ENCODE results near the gene UBALD1.

DNA sequence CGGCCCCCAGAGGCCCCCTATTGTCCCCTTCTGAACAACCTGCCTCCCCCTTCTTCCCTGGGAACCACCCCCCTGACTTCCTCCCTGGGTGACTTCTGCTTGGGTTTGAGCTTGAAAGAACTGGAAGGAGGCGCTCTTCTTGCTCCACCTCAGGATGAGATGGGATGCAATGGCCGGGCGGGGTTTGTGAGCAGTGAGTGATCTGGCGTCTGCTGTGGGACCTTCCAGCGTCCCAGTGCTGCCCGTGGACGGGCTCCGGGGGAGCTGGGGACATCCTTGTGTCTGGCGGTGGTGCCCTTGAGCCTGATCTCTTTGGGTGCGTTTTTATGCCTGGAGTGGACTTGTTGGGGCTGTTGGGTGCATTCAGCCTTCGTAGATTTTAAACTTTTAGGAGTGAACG, 21.5 kb upstream of the UBALD1 start:
- no peak for TF ChIP-seq SP1 (IDR thresholded peaks at IDR 0.05)
- no peak for TF ChIP-seq TARDBP (IDR thresholded peaks at IDR 0.05)
- no peak for TF ChIP-seq FOXA1 (IDR thresholded peaks at IDR 0.05)
- no peak for TF ChIP-seq LEF1 (IDR thresholded peaks at IDR 0.05; ENCODE audit: borderline replicate concordance)
- no peak for TF ChIP-seq ARNT (IDR thresholded peaks at IDR 0.05)
- TF ChIP-seq SUZ12 (IDR thresholded peaks at IDR 0.05), result no peak
- no peak for TF ChIP-seq CTBP1 (IDR thresholded peaks at IDR 0.05; ENCODE audit: borderline replicate concordance)
- TF ChIP-seq NFRKB (IDR thresholded peaks at IDR 0.05), result no peak
- no peak for TF ChIP-seq FOXK2 (IDR thresholded peaks at IDR 0.05)
- no peak for TF ChIP-seq L3MBTL2 (conservative IDR thresholded peaks at IDR 0.05)
- no peak for TF ChIP-seq FOXM1 (IDR thresholded peaks at IDR 0.05; ENCODE audit: borderline replicate concordance)
- no peak for TF ChIP-seq ZNF384 (IDR thresholded peaks at IDR 0.05)
- no peak for TF ChIP-seq ELF4 (IDR thresholded peaks at IDR 0.05)

All from HEK293T (cell line).